ENCODE data around the gene FDXACB1. TPM values are rescaled to one million over a fixed set of nuclear protein-coding genes. Genes with fewer than 3 reads are reported as not detected.

Gene FDXACB1
- total RNA-seq, 1 donor from 2014 or later = 2.4 TPM

GRCh38 chr11:111917788-111918187, 38.8 kb upstream of the FDXACB1 start:
- TF ChIP-seq CTCF (IDR thresholded peaks at IDR 0.05; ENCODE audit: insufficient read depth, low read length, severe bottlenecking) = no peak
- H3K36me3 ChIP-seq (ENCODE audit: control insufficient read depth, insufficient read depth, low read length) = no peaks in the 10 kb centered on the region
- FAIRE-seq (no peak), DNase-seq (ENCODE audit: low read depth) (no peak)
- H3K4me3 ChIP-seq (ENCODE audit: low read depth, low read length) = no peak overlapping the region
- H3K27me3 ChIP-seq (ENCODE audit: control insufficient read depth, insufficient read depth, low read length) = no peaks in the 10 kb centered on the region

- H3K36me3 ChIP-seq (ENCODE audit: control insufficient read depth, insufficient read depth, low read length) = no peaks in the 10 kb centered on the region
- no peak for DNase-seq (ENCODE audit: low read depth)
- H3K4me3 ChIP-seq (ENCODE audit: low read depth, low read length) = no peak overlapping the region
- FAIRE-seq = no peak
- H3K27me3 ChIP-seq (ENCODE audit: control insufficient read depth, insufficient read depth, low read length) = no peaks in the 10 kb centered on the region
- TF ChIP-seq CTCF (IDR thresholded peaks at IDR 0.05; ENCODE audit: insufficient read depth, low read length, severe bottlenecking) = no peak
Observed at GRCh38 chr11:111917312-111917711, 38.3 kb upstream of the FDXACB1 start.

GRCh38 chr11:111916768-111917167, 37.8 kb upstream of the FDXACB1 start:
- H3K27me3 ChIP-seq (ENCODE audit: control insufficient read depth, insufficient read depth, low read length) = no peaks in the 10 kb centered on the region
- TF ChIP-seq CTCF (IDR thresholded peaks at IDR 0.05; ENCODE audit: insufficient read depth, low read length, severe bottlenecking) = no peak
- DNase-seq (ENCODE audit: low read depth) (no peak), FAIRE-seq (no peak)
- H3K4me3 ChIP-seq (ENCODE audit: low read depth, low read length) = no peak overlapping the region
- no peaks in the 10 kb centered on the region for H3K36me3 ChIP-seq (ENCODE audit: control insufficient read depth, insufficient read depth, low read length)

GRCh38 chr11:111913997-111914396, 35.0 kb upstream of the FDXACB1 start:
- no peak overlapping the region for H3K4me3 ChIP-seq (ENCODE audit: low read depth, low read length)
- peak; percentile 44 for DNase-seq (ENCODE audit: low read depth)
- no peaks in the 10 kb centered on the region for H3K27me3 ChIP-seq (ENCODE audit: control insufficient read depth, insufficient read depth, low read length)
- TF ChIP-seq CTCF (IDR thresholded peaks at IDR 0.05; ENCODE audit: insufficient read depth, low read length, severe bottlenecking) = no peak
- no peak for FAIRE-seq
- no peaks in the 10 kb centered on the region for H3K36me3 ChIP-seq (ENCODE audit: control insufficient read depth, insufficient read depth, low read length)

GRCh38 chr11:111913031-111913861, 34.3 kb upstream of the FDXACB1 start:
- DNase-seq (ENCODE audit: low read depth) (no peak), FAIRE-seq (no peak)
- Histone ChIP-seq H3K36me3 (ENCODE audit: control insufficient read depth, insufficient read depth, low read length) (no peaks in the 10 kb centered on the region), H3K27me3 (ENCODE audit: control insufficient read depth, insufficient read depth, low read length) (no peaks in the 10 kb centered on the region), H3K4me3 (ENCODE audit: low read depth, low read length) (no peak overlapping the region)
- no peak for TF ChIP-seq CTCF (IDR thresholded peaks at IDR 0.05; ENCODE audit: insufficient read depth, low read length, severe bottlenecking)

- TF ChIP-seq CTCF (IDR thresholded peaks at IDR 0.05; ENCODE audit: insufficient read depth, low read length, severe bottlenecking) = no peak
- DNase-seq (ENCODE audit: low read depth) (no peak), FAIRE-seq (no peak)
Observed at GRCh38 chr11:111912535-111912934, 33.6 kb upstream of the FDXACB1 start, which contains the start of gene HSPB2. Gene HSPB2 (plus strand): TSS chr11:111912734. CDS start chr11:111912830, 96 bp downstream.

More at GRCh38 chr11:111912535-111912934, 33.6 kb upstream of the FDXACB1 start, which contains the start of gene HSPB2:
- H3K4me3 ChIP-seq (ENCODE audit: low read depth, low read length) = peak within 1 kb of the TSS; percentile 5
- no peaks in the 10 kb centered on the region for H3K27me3 ChIP-seq (ENCODE audit: control insufficient read depth, insufficient read depth, low read length)
- no peaks in the 10 kb centered on the region for H3K36me3 ChIP-seq (ENCODE audit: control insufficient read depth, insufficient read depth, low read length)

Data from bronchial epithelial cell (primary cell).